NCI-H1694 (cell line): ENCODE data around the gene ZBED4.
"Not testable (repeated sequence)": the region's sequence is repeated elsewhere in the genome, so short reads cannot be mapped to it uniquely, and the experiment has no call there.

Experiments
- DNase-seq: peaks from one replicate; lab custom pipeline; 2025; lab: John Stamatoyannopoulos, UW

ZBED4 gene

DNA sequence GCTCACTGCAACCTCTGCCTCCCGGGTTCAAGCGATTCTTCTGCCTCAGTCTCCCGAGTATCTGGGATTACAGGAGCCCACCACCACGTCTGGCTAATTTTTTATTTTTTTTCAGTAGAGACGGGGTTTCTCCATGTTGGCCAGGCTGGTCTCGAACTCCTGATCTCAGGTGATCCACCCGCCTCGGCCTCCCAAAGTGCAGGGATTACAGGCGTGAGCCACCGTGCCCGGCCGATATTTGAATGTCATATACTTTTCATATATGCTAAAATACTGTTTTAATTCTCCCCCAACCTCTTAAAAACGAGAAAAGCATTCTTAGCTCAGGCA lies 1.1 kb upstream of the ZBED4 start:
- DNase-seq, result not testable (repeated sequence)

DNA sequence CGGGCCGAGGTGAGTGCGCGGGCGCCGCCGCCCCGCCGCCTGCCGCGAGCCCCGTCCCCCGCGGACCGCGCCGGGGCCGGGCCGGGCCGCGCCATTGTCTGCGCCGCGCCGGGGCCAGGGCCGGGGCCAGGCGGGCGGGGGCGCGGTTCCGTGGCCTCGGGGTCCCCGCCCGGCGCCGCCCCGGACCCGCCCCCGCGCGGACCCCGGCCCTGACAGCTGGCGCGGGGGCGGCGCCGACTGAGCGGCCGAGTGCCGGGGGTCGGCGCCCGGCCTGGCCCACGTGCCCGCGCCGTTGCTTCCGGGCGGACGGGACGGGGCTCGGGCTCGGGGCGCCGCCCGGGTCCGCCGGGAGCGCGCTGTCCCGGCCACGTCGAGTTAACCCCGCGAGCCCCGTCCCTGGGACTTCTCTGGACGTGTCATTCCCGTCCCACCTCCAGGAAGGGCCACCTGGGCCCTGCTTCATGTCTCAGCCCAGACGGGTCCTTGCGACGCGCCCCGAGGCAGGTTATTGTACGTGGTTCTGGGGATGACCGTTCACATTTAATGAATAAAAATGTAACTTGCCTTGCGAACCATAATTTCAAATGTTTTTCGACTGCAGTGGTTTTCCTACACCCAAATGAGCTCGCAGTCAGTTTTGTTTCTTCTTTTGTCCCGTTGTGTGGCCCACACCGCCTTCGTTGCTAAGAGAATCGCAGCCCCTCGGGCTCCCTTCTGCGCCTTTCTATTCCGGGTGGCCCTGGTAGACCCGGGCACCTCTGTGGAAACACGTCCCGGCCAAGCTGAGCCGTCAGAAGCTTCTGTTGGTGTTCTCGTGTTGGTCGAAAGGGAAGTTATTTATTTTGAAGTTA lies 562 bp downstream of the ZBED4 start:
- no peak for DNase-seq

DNA sequence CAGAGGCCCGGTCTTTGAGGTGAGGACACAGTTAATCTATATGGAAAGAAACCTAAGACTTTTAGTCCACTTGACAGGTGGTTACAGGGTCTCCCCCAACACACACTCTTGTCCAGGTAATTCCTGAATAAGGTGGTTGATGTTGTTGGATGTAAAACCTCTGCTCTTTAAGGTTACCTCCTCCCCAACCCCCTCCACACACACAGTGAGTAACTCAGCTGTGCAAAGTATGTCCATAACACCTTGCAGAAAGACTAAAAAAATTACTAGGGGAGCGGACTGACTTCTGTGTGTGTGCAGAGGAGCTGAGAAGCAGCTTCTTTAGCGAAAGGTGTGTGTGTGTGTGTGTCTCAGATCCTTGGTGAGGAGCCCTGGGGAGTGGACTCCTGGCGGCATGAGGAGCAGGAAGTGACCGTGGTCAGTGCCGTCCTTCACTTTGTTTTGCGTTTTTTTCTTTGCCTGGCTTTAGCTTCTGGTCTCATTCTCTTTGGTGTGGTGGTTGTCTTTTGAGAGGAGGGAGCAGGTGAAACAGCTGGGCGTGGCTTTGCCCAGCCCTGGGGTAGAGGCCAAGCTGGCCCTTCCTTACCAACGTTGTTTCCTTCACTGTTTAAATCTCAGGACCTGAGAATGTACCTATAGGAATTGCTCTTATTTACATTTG lies 1.7 kb downstream of the ZBED4 start:
- DNase-seq, result no peak

DNA sequence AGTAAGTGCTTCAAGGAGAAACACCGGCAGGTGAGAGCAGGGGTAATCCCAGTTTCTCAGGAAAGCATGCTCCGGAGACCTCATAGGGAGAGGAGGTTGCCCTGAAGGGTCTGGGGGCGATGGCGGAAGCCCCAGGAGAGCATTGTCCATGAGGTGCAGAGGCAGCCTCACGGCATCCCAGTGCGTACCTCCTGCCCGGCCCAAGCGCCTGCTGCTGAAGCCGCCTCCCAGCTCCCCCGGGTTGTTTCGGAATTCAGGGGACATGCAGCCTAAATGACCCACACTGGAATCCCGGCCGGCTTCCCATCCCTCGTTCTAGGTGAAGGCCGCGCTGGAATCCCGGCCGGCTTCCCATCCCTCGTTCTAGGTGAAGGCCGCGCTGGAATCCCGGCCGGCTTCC lies 2.7 kb downstream of the ZBED4 start:
- DNase-seq, result no peak

DNA sequence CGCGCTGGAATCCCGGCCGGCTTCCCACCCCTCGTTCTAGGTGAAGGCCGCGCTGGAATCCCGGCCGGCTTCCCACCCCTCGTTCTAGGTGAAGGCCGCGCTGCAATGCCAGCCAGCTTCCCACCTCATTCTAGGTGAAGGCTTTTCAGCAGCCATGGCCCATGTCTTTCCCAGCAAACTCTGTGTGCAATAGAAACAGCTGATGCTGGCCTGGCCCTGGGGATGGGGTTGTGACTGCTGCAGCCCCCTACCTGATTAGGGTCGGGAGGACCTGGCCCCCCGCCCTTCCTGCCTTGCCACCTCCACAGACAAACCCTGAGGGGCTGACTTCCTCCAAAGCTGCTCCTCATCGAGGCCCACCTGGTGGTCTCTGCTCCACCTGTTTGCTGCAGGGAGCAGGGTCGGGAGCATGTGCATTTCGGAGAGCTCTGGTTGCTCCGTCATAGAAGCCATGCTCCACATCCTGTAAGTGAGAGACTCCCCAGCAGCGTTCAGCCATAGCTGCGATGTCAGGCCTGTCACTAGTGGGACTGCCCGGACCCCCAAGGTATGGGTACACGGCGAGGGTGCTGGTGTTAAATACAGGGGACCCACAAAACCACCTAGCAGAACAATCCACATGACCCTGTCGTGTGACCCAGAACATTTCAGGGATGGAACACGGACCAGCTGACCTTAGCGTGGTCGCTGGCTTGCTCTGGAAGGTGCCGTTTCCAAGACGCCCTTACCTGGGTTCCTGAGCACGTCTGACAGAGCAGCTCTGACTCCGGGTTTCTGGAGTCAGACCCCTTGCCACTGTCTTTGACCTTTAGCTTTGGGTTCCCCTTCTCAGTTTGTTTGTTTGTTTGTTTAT lies 3.3 kb downstream of the ZBED4 start:
- DNase-seq, result no peak

DNA sequence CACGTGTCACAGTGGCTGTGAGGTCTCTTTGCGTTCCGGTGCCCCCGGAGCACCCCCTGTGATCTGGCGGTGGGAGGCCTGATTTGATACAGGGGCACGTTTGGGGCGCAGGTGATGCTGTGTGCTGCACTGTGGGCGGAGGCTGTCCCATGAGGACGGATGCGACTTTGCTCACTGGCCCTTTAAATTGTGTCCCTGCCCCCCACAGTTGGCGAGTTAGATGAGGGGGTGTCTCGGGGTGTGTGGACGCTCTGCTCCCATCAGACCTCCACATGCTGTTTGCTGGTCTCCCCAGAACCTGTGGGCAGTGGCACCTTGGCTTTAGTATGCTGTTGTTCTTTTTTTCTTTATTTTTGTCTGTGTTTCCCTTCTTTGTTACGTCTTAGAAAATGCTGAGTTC lies 5.2 kb downstream of the ZBED4 start:
- no peak for DNase-seq

DNA sequence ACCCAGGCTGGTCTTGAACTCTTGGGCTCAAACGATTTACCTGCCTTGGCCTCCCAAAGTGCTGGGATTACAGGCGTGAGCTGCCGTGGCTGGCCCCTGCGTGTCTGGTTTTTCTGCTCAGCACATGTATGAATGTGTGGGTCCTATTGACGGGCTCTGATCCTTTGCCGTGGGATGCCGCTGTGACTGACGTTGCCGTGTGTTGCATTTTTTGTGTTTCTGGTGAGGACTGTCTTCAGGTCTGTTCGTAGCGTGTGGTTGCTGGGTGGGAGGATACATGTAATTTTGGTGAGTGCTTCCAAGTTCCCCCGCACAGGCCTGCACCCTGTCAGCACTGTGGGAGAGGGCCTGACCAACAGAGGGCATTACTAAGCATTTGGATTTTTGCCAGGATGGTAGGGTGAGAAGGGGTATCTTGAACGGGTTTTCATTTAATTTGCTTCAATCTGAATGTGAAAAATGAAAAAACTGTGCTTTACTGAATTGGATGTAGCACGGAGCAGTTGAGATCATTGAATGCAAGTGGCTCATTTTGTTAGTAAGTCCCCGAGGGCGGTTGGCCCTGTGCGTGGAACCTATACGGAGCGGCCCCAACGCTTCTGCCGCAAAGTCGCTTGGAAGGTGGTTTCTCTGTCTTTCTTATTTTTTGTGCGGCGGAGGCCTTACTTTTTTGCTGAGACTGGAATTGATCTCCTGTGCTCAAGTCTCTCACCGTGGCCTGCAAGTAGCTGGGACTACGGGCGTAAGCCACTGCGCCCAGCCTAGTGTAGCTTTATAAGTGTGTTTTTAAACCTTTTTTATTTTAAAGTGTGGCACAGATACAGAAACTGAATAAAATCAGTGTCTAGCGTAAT lies 8.2 kb downstream of the ZBED4 start:
- no peak for DNase-seq

DNA sequence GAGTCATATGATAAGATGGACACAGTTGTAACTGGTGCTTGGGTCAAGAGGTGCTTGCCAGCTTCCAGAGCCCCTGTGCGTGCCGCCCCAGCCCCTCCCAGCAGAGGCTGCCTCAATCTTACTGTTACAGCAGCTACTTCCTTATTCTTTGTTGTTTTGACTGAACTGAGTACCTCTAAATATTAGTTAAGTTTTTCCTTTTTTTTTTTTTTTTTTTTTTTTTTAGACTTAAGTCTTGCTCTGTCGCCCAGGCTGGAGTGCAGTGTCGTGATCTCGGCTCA lies 8.8 kb downstream of the ZBED4 start:
- DNase-seq, result no peak

DNA sequence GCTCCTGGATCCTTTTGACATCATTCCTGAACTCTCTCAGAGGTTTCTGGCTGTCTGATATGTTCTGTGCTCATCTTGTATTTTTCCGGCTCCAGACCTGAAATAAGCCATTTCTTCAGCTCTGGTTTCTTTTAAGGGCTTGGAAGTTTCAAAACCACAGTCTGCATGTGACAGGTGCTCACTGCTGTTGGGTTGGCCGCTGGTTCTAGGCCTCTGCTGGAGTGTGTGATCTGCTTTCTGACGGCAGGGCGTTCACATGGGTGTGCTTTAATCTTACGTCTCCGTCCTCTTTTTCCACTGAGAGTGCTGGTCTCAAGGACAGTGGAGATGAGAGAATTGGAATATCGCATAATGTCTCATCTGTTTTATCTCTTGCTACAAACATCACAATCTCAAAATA lies 10.3 kb downstream of the ZBED4 start:
- DNase-seq, result no peak

DNA sequence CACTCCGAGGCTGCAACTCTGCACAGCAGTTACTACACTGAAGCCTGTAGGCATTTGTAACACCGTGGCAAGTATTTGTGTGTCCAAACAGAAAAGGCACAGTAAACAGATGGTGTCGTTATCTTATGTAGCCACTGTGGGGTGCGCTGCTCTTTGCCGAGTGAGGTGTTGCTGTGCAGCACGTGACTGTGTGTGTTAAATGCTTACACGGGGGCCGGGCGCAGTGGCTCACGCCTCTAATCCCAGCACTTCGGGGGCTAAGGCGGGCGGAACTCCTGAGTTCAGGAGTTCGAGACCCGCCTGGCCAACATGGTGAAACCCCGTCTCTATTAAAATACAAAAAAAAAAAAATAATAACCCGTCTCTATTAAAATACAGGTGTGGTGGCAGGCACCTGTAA lies 11.5 kb downstream of the ZBED4 start:
- DNase-seq, result no peak

DNA sequence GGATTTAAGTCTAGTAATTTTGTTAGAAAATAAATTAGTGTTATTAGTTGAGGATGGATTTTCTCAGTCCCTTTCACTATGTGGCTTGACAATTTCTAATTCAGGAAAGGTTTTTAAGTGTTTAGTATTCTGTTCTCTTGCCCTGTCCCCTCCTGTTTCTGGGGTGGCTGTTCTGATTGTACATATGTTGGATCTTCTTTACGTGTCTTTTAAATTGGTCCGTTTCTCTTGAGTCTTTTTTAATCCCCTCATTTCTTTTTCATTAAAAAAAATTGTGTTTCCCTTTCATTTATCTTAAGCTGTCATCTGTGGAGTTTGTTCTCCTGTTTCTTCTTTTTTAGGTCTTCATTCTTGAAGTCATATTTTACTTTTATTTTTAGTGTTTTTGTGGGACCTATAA lies 12.5 kb downstream of the ZBED4 start:
- no peak for DNase-seq

DNA sequence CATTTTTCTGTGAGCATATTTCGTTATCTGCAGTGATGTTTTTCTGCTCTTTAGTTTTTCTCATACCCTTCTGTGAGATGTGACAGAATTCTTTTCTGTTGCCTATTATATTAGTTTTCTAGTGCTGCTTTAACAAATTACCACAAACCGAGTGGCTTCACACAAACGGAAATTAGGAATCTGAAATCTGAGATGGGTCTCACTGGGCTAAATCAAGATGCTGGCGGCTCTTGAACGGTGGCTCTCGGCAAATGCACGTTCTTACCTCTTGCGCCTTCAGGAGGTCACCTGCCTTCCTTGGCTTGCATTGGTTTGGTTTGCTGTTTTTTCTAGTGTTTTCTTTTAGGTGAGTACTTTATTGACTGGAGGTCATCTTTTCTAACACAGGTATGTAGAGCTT lies 13.0 kb downstream of the ZBED4 start:
- no peak for DNase-seq

DNA sequence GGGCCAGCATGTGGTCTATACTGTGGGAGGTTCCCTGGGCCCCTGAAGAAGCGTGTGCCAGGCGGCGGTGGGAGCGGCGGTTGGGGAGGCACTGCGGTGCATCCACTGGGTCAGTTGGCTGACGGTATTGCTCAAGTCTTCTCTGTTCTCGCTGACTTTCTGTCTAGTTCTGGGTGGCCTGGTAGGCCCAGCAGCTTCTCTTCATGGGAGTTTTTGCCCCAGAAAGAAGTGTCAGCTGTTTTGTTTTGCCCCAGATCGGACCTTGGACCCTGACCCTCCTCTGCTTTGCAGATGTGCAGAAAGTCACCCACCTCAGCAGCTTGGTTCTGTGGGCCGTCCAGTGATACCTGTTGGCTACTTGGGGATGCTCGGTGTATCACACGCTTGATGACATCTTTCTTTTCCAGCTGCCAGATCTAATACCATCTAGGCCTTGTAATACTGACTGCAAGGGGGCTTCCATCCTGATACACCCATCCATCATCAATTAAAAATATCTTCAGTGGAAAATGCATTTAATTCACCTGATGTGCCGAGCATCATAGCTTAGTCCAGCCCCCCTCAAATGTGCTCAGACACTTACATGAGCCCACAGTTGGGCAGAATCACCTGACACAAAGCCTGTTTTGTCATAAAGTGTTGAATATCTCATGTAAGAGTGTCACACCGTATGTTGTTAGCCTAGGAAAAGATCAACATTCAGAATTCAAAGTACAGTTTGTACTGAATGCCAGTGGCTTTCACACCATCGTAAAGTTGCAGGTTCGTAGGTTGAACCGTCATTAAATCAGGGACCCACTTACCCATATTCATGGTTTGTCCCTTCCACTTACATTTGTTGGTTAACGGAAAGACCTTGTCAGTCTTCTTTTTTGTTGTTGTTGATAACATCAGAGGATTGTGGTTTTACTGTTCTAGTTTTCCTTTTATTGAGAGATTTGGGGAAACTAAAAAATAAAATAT lies 13.9 kb downstream of the ZBED4 start:
- no peak for DNase-seq

DNA sequence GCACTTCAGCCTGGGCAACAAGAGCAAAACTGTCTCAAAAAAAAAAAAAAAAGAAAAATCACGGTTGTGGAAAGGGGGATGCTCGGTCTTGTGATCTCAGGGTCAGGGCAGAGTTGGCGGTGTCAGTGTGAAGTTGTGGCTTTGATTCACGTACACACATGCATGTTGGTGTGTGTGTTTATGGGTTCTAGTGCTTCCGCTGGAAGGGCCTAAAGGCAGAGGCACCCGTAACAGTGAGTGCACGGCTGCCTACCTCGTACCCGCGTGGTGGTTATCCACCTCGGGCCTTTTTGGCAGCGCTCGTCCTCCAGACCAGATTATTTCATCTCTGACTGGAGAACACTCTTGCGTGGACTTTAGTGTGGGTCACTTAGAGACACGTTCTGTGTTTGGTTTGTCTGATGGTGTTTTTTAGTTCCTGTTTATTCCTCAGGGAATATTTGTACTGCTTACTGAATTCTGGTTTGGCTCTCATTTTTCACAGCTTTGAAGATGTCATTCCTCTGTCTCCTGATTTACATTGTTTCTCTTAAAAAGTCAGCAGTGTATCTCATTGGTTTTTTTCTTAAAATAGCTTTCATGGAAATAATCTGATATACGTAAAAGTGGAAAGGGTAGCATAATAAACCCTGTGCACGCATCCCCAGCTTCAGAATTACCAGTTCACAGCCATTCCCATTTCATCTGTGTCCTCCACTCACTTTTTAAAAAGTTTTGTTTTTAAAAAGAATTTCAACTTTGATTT lies 15.6 kb downstream of the ZBED4 start:
- DNase-seq, result no peak

DNA sequence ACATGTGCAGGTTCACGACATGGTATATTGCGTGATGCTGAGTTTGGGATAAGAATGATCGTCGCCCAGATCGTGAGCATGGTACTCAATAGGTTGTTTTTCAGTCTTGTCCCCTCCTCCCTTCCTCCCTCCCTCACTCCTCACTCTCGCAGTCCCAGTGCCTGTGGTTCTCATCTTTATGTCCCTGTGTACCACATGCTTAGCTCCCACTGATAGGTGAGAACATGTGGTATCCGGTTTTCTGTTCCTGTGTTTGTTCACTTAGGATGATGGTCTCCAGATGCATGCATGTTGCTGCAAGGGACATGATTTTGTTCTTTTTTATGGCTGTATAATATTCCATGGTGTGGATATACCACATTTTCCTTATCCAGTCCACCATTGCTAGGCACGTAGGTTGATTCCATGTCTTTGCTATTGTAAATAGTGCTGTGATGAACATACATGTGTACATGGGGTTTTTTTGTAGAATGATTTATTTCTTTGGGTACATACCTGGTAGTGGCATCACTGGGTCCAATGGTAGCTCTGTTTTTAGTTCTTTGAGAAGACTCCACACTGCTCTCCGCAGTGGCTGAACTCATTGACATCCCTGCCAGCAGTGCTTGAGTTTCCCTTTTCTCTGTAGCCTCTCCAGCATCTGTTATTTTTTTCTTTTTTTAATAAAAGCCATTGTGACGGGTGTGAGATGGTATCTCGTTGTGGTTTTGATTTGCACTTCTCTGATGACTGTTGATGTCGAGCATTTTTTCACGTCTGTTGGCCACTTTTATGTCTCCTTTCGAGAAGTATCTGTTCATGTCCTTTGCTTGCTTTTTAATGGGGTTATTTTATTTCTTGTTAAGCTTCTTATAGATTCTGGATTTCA lies 16.4 kb downstream of the ZBED4 start:
- no peak for DNase-seq

DNA sequence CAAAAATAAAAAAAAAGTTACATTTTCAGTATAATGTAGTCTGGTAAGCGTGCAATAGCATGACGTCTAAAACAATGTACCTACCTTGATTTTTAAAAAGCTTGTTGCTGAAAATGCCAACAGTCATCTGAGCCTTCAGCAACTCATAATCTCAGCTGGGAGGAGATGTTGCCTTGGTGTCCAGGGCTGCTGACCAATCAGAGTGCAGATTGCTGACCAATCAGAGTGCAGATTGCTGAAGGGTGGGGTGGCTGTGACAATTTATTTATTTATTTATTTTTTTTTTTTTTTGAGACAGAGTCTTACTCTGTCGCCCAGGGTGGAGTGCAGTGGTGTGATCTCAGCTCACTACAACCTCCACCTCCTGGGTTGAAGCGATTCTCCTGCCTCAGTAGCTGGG lies 17.8 kb downstream of the ZBED4 start:
- no peak for DNase-seq

DNA sequence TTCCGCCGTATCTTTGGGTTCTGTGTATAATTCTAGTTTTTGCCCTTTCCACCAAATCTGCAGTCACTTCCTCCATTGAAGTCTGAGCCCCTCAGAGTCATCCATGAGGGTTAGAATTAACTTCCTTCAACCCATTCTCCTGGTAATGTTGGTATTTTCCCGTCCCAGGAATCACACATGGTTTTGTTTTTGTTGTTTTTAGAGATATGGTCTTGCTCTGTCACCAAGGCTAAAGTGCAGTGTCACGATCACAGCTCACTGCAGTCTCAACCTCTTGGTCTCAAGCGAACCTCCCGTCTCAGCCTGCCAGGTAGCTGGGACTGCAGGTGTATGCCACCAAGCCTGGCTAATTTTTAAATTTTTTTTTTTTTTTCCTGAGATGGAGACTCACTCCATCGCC lies 18.7 kb downstream of the ZBED4 start:
- DNase-seq, result no peak

DNA sequence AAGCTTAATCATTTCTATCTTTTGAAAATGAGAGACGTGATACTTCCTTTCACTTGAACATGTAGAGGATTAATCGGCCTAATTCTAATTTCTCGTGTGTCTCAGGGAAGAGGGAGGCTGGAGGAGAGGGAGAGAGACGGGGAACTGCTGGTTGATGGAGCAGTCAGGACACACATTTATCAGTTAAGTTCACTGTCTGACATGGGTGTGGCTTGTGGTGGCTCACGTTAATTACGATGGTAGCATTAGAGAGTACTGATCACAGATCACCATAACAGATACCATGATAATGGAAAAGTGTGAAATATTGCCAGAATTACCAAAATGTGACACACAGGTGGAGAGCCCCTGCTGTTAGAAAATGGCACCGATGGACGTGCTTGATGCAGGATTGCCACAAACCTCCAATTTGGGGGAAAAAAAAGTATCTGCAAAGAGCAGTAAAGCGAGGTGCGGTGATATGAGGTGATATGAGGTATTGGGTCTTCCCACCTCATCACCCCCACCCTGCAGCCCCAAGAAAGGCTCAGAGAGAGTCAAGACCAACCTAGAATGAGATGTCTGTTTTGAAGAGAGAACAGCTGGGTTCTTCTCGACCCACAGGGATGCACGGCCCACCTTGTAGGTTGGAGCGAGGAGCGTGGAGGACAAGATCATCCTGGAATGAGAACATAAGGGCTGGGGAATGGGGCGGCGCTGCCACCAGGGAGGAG lies 19.7 kb downstream of the ZBED4 start:
- DNase-seq, result no peak

DNA sequence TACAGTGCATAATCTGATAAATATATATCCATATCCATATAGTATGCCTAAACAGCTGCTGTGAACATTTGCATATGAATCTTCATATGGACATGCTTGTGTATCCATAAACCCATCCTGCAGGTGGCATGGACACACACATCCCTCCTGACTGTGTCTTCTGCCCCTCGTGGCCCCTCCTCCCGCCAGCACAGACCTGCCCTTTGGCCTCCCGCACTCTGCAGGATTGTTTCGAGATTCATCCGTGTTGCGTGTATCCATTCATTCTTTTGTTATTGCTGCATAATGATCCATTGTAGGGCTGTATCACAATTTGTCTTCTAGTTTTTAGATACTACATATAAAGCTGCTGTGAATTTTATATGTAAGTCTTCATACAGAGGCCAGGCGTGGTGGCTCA lies 24.0 kb downstream of the ZBED4 start:
- DNase-seq, result no peak
